Mesothelial cell of epicardium (in vitro differentiated cells): ENCODE data around the gene EFCAB6. TPM values are rescaled to one million over a fixed set of nuclear protein-coding genes. Genes with fewer than 3 reads are reported as not detected.

ENCODE experiments used
- DNase-seq, 2 experiments: peaks; one replicate each; pipeline ENCODE4 v3.0.0; 2021; ENCODE audit warnings: low spot score in 2 of 2; ENCODE audit not compliant: unreplicated experiment in 2 of 2
- H3K27ac Mint-ChIP-seq: 2 replicates; pipeline ENCODE4 v1.8.0; 2021; ENCODE audit warnings: mixed read lengths
- H3K27me3 Mint-ChIP-seq: 2 replicates; pipeline ENCODE4 v1.8.0; 2021; ENCODE audit warnings: low read depth, mixed read lengths
- H3K36me3 Mint-ChIP-seq: 2 replicates; pipeline ENCODE4 v1.8.0; 2021; ENCODE audit warnings: mixed read lengths
- H3K4me1 Mint-ChIP-seq: 2 replicates; pipeline ENCODE4 v1.8.0; 2021; ENCODE audit warnings: mixed read lengths
- H3K4me3 Mint-ChIP-seq: 2 replicates; pipeline ENCODE4 v1.8.0; 2021; ENCODE audit warnings: mild to moderate bottlenecking, moderate library complexity, mixed read lengths
- H3K9me3 Mint-ChIP-seq: 2 replicates; pipeline ENCODE4 v1.8.0; 2021; ENCODE audit warnings: mixed read lengths
- CTCF ChIP-seq: fragments of 200-600 bp; sonication (generic); IDR thresholded peaks from one replicate; pipeline ENCODE4 v1.5.0; 2021; ENCODE audit warnings: antibody characterized with exemption; ENCODE audit not compliant: unreplicated experiment
- total RNA-seq: library from RNA; stranded (reverse); gene quantifications from 3 replicates; pipeline ENCODE4 v1.2.1, GENCODE V29; 2021

Gene EFCAB6
- total RNA-seq, 1 donor from 2014 or later, result 2.6 TPM

GRCh38 chr22:43654271-43654670 lies 157.8 kb downstream of the EFCAB6 start:
- no peak for TF ChIP-seq CTCF
- peaks cover 31% of the 10 kb centered on the region for H3K9me3 Mint-ChIP-seq
- H3K4me1 Mint-ChIP-seq, result no peaks in the 10 kb centered on the region
- peaks cover 3% of the 10 kb centered on the region for H3K36me3 Mint-ChIP-seq
- H3K4me3 Mint-ChIP-seq, result no peak overlapping the region
- H3K27me3 Mint-ChIP-seq, result peaks cover 9% of the 10 kb centered on the region
- DNase-seq, result no peak
- no peak overlapping the region for H3K27ac Mint-ChIP-seq

- Mint-ChIP-seq H3K4me1 (no peaks in the 10 kb centered on the region), H3K27ac (no peak overlapping the region), H3K9me3 (peaks cover 31% of the 10 kb centered on the region), H3K36me3 (peaks cover 3% of the 10 kb centered on the region), H3K27me3 (peaks cover 17% of the 10 kb centered on the region), H3K4me3 (no peak overlapping the region)
- TF ChIP-seq CTCF, result no peak
- DNase-seq, result no peak
These were observed 159.3 kb downstream of the EFCAB6 start for GRCh38 chr22:43652845-43653244.

DNA sequence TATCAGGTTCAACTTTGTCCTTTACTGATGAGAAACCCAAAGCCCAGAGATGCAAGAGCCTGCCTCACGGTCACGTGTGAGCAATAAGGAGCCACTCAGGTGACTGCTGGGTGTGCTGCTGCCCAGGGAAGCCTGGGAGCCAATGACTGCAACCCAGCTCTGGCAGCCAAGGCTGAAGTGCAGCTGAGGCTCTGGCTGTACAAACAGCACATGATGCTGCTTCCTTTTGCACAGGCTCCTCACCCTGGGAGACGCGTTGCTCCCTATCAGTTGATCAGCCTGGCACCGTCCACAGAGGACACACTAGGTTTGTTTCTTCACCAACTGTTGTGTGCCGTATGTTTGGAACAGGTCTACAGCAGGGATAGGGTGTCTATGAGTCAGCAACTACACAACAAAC lies 168.7 kb downstream of the EFCAB6 start:
- DNase-seq, result no peak

GRCh38 chr22:43642319-43643206 lies 169.5 kb downstream of the EFCAB6 start:
- H3K9me3 Mint-ChIP-seq, result peaks cover 20% of the 10 kb centered on the region
- peaks cover 7% of the 10 kb centered on the region for H3K36me3 Mint-ChIP-seq
- H3K27ac Mint-ChIP-seq, result no peak overlapping the region
- H3K4me1 Mint-ChIP-seq, result no peaks in the 10 kb centered on the region
- no peak for DNase-seq
- peaks cover 16% of the 10 kb centered on the region for H3K27me3 Mint-ChIP-seq
- TF ChIP-seq CTCF, result no peak
- no peak overlapping the region for H3K4me3 Mint-ChIP-seq

More for the DNA sequence above, 168.7 kb downstream of the EFCAB6 start:
- Mint-ChIP-seq H3K27me3 (peaks cover 21% of the 10 kb centered on the region), H3K27ac (no peak overlapping the region), H3K9me3 (peaks cover 20% of the 10 kb centered on the region), H3K36me3 (peaks cover 7% of the 10 kb centered on the region), H3K4me1 (no peaks in the 10 kb centered on the region), H3K4me3 (no peak overlapping the region)
- no peak for TF ChIP-seq CTCF

DNA sequence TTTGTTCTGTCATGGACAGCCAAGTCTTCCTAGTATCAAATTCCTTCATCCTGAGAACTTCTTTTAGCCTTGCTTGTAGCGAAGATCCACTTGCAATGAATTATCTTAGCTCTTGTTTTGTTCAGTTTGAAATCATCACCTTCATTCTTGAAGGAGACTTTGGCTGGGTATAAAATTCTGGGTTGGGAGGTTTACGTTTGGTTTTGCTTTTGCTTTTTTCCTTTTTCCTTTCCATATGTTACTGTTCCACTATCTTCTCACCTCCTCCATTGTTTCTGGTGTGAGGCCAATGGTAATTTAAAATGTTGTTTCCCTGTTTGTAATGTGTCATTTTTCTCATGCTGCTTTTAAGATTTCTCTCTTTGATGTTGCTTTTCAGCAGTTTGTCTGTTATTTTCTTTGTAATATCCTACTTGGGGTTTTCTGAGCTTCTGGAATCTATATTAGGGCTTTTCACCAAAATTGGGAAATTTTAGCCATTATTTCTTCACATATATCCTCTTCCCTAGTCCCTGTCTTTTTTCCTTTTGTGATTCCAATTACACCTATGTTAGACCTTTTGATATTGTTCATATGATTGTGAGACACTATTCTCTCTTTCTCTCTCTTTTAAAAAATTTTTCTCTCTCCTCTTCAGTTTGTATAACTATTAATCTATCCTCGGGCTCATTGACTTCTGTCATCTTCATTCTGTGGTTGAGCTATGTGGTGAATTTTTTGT lies 172.7 kb downstream of the EFCAB6 start:
- peaks cover 11% of the 10 kb centered on the region for H3K27me3 Mint-ChIP-seq
- no peak for TF ChIP-seq CTCF
- H3K36me3 Mint-ChIP-seq, result peaks cover 7% of the 10 kb centered on the region

More for the DNA sequence above, 172.7 kb downstream of the EFCAB6 start:
- Mint-ChIP-seq H3K27ac (no peak overlapping the region), H3K4me1 (no peaks in the 10 kb centered on the region), H3K4me3 (no peak overlapping the region), H3K9me3 (peaks cover 20% of the 10 kb centered on the region)
- DNase-seq, result no peak
